CD4-positive, alpha-beta T cell (primary cell): ENCODE results near the gene LGR4. TPM values are rescaled to one million over a fixed set of nuclear protein-coding genes. Genes with fewer than 3 reads are reported as not detected.

ENCODE experiments used
- ATAC-seq: fragments of 200-7000 bp; cut with Tn5 transposase; one replicate; pipeline ENCODE4 v1.10.0; 2022; ENCODE audit warnings: mild to moderate bottlenecking; ENCODE audit not compliant: poor library complexity
- CTCF ChIA-PET: fragments of 350-600 bp; sonication (Branson Sonifier 250); formaldehyde crosslinking; loops from one replicate; lab custom pipeline; 2021; ENCODE audit warnings: antibody characterized with exemption, inconsistent platforms; lab: Charles Lee
- POLR2A ChIA-PET: fragments of 350-600 bp; sonication (Branson Sonifier 250); formaldehyde crosslinking; loops from one replicate; lab custom pipeline; 2021; ENCODE audit warnings: antibody characterized with exemption, inconsistent platforms; lab: Charles Lee
- DNase-seq, 14 experiments: peaks; one replicate each; pipeline ENCODE4 v3.0.0-alpha.2; 2013 to 2020; ENCODE audit warnings: mixed read lengths in 2 of 14
- H3K27ac ChIP-seq, 2 donors: one replicate each; pipeline versions ENCODE4 v1.5.1 to v1.7.0; 2013; ENCODE audit warnings: low read length in 2 of 2, low read depth in 1 of 2, mild to moderate bottlenecking in 1 of 2
- H3K27me3 ChIP-seq, 2 experiments: 1 replicate in 1 of 2; 2 replicates in 1 of 2; pipeline versions ENCODE4 v1.6.1 to v1.7.0; 2013; ENCODE audit warnings: low read length in 2 of 2, control low read depth in 1 of 2, mild to moderate bottlenecking in 1 of 2, moderate library complexity in 1 of 2; ENCODE audit not compliant: insufficient read depth in 2 of 2, control insufficient read depth in 1 of 2
- H3K36me3 ChIP-seq: one replicate; pipeline ENCODE4 v1.6.1; 2013; ENCODE audit warnings: low read length, control low read depth; ENCODE audit not compliant: insufficient read depth
- H3K4me1 ChIP-seq: one replicate; pipeline ENCODE4 v1.6.1; 2013; ENCODE audit warnings: low read length, control low read depth; ENCODE audit not compliant: insufficient read depth
- H3K4me3 ChIP-seq: one replicate; pipeline ENCODE4 v1.5.1; 2013; ENCODE audit warnings: mild to moderate bottlenecking, low read length, moderate library complexity
- H3K9me3 ChIP-seq, 2 experiments: 1 replicate in 1 of 2; 2 replicates in 1 of 2; pipeline versions ENCODE4 v1.6.1 to v1.7.0; 2013; ENCODE audit warnings: low read length in 2 of 2, mild to moderate bottlenecking in 2 of 2, control low read depth in 1 of 2, moderate library complexity in 1 of 2; ENCODE audit not compliant: control insufficient read depth in 1 of 2, insufficient read depth in 1 of 2
- H3K27ac Mint-ChIP-seq: one replicate; pipeline ENCODE4 v1.8.0; 2020; ENCODE audit warnings: mixed read lengths
- H3K27me3 Mint-ChIP-seq: one replicate; pipeline ENCODE4 v1.8.0; 2021; ENCODE audit warnings: mixed read lengths
- H3K36me3 Mint-ChIP-seq: one replicate; pipeline ENCODE4 v1.8.0; 2021; ENCODE audit warnings: low read depth, mixed read lengths
- H3K4me1 Mint-ChIP-seq: one replicate; pipeline ENCODE4 v1.8.0; 2021; ENCODE audit warnings: low read depth, mixed read lengths
- H3K4me3 Mint-ChIP-seq: one replicate; pipeline ENCODE4 v1.8.0; 2020; ENCODE audit warnings: mild to moderate bottlenecking, mixed read lengths
- H3K9me3 Mint-ChIP-seq: one replicate; pipeline ENCODE4 v1.8.0; 2020; ENCODE audit warnings: mixed read lengths
- CTCF ChIP-seq: fragments of 200-600 bp; IDR thresholded peaks from one replicate; pipeline ENCODE4 v1.8.0; 2022; ENCODE audit warnings: antibody characterized with exemption, mild to moderate bottlenecking
- intact Hi-C, 2 experiments: fragments of 100-400 bp; cut with DNase I in 1 of 2; cut with micrococcal nuclease in 1 of 2; formaldehyde crosslinking; loops; one replicate each; pipeline versions ENCODE4 v1.15.1 to v1.9.0; 2023 to 2025; cut with DNase I, micrococcal nuclease
- total RNA-seq, 174 experiments: library from RNA in 2 of 174; stranded (reverse) in 2 of 174; gene quantifications; one replicate each; pipeline ENCODE4 v1.2.3 and lab custom pipeline; 2021 to 2026

The LGR4 gene
- total RNA-seq, 2 experiments from 2014 or later: 0.69 to 0.87 TPM

- H3K27ac ChIP-seq: no peak overlapping the region
- Mint-ChIP-seq H3K36me3 (no peaks in the 10 kb centered on the region), H3K9me3 (no peaks in the 10 kb centered on the region), H3K27me3 (peaks cover 5% of the 10 kb centered on the region), H3K4me1 (no peaks in the 10 kb centered on the region), H3K27ac (no peak overlapping the region), H3K4me3 (no peak overlapping the region)
- no peak for DNase-seq
- H3K36me3 ChIP-seq: no peaks in the 10 kb centered on the region
- no peaks in the 10 kb centered on the region for H3K27me3 ChIP-seq
- ChIA-PET POLR2A (no interaction called here), CTCF (interaction anchor here (1.7 kb wide), 1 partner anchor 15 kb away, joined by 4 read pairs; no protein-coding TSS in a partner anchor)
- TF ChIP-seq CTCF: no peak
- no peaks in the 10 kb centered on the region for H3K9me3 ChIP-seq
- intact Hi-C loops: no loop called here
- no peak overlapping the region for H3K4me3 ChIP-seq
- ATAC-seq: no peak
- H3K4me1 ChIP-seq: no peaks in the 10 kb centered on the region
Observed at GRCh38 chr11:27420722-27421572, 51.6 kb downstream of the LGR4 start.

- H3K4me1 ChIP-seq: no peaks in the 10 kb centered on the region
- H3K36me3 ChIP-seq: no peaks in the 10 kb centered on the region
- H3K36me3 Mint-ChIP-seq: no peaks in the 10 kb centered on the region
- H3K4me3 ChIP-seq: no peak overlapping the region
- no peak for TF ChIP-seq CTCF
- H3K27ac Mint-ChIP-seq: no peak overlapping the region
- H3K27me3 ChIP-seq: no peaks in the 10 kb centered on the region
- ChIA-PET POLR2A (no interaction called here), CTCF (no interaction called here)
- H3K4me3 Mint-ChIP-seq: no peak overlapping the region
- intact Hi-C loops: no loop called here
- peaks cover 10% of the 10 kb centered on the region for H3K27me3 Mint-ChIP-seq
- no peaks in the 10 kb centered on the region for H3K9me3 ChIP-seq
- ATAC-seq: no peak
- no peak for DNase-seq
- H3K27ac ChIP-seq: no peak overlapping the region
- no peaks in the 10 kb centered on the region for H3K4me1 Mint-ChIP-seq
- H3K9me3 Mint-ChIP-seq: no peaks in the 10 kb centered on the region
Observed at GRCh38 chr11:27420217-27420616, 52.4 kb downstream of the LGR4 start.

- Mint-ChIP-seq H3K4me3 (no peak overlapping the region), H3K9me3 (no peaks in the 10 kb centered on the region), H3K27ac (no peak overlapping the region), H3K4me1 (no peaks in the 10 kb centered on the region), H3K36me3 (no peaks in the 10 kb centered on the region), H3K27me3 (peaks cover 12% of the 10 kb centered on the region)
- DNase-seq (no peak), ATAC-seq (no peak)
- Histone ChIP-seq H3K36me3 (no peaks in the 10 kb centered on the region), H3K9me3 (no peaks in the 10 kb centered on the region), H3K4me1 (no peaks in the 10 kb centered on the region), H3K4me3 (no peak overlapping the region), H3K27ac (no peak overlapping the region), H3K27me3 (peaks cover 0 to 4% of the 10 kb centered on the region in 2 experiments)
- ChIA-PET POLR2A (no interaction called here), CTCF (no interaction called here)
- no peak for TF ChIP-seq CTCF
- intact Hi-C loops: no loop called here
Observed at GRCh38 chr11:27418356-27418755, 54.2 kb downstream of the LGR4 start.
